Naive thymus-derived CD4-positive, alpha-beta T cell (primary cell): ENCODE results near the gene SNX3. TPM values are rescaled to one million over a fixed set of nuclear protein-coding genes. Genes with fewer than 3 reads are reported as not detected.

Source experiments
- ATAC-seq: fragments of 150-1000 bp; cut with Tn5 transposase; 2 replicates; pipeline ENCODE4 v1.10.0; 2021; ENCODE audit warnings: mild to moderate bottlenecking, moderate library complexity
- CTCF ChIA-PET: fragments of 350-600 bp; sonication (Branson Sonifier 250); formaldehyde crosslinking; loops from one replicate; lab custom pipeline; 2021; ENCODE audit warnings: antibody characterized with exemption; lab: Charles Lee
- POLR2A ChIA-PET: fragments of 350-600 bp; sonication (Branson Sonifier 250); formaldehyde crosslinking; loops from one replicate; lab custom pipeline; 2021; ENCODE audit warnings: antibody characterized with exemption, inconsistent platforms; lab: Charles Lee
- DNase-seq, 9 donors: peaks; one replicate each; pipeline versions ENCODE4 v3.0.0 to v3.0.0-alpha.2; 2020 to 2022; ENCODE audit warnings: mixed read lengths in 1 of 9
- H3K27ac ChIP-seq: one replicate; pipeline ENCODE4 v1.7.0; 2013; ENCODE audit warnings: mild to moderate bottlenecking, low read depth, low read length, moderate library complexity
- H3K27me3 ChIP-seq, 2 donors: one replicate each; pipeline ENCODE4 v1.7.0; 2013; ENCODE audit warnings: low read length in 2 of 2, mild to moderate bottlenecking in 2 of 2, moderate library complexity in 2 of 2; ENCODE audit not compliant: control insufficient read depth in 2 of 2, insufficient read depth in 2 of 2
- H3K36me3 ChIP-seq, 3 experiments: 1 replicate in 2 of 3; 2 replicates in 1 of 3; pipeline ENCODE4 v1.7.0; 2013; ENCODE audit warnings: low read length in 3 of 3, mild to moderate bottlenecking in 3 of 3, moderate library complexity in 1 of 3; ENCODE audit not compliant: insufficient read depth in 3 of 3, control insufficient read depth in 2 of 3
- H3K4me1 ChIP-seq, 2 donors: one replicate each; pipeline ENCODE4 v1.7.0; 2013; ENCODE audit warnings: low read length in 2 of 2, mild to moderate bottlenecking in 2 of 2, moderate library complexity in 1 of 2; ENCODE audit not compliant: control insufficient read depth in 2 of 2, insufficient read depth in 2 of 2
- H3K4me3 ChIP-seq: 2 replicates; pipeline ENCODE4 v1.7.0; 2013; ENCODE audit warnings: mild to moderate bottlenecking, low read length
- H3K9me3 ChIP-seq, 3 experiments: 1 replicate in 2 of 3; 2 replicates in 1 of 3; pipeline ENCODE4 v1.7.0; 2013; ENCODE audit warnings: low read length in 3 of 3; ENCODE audit not compliant: control insufficient read depth in 2 of 3
- H3K27ac Mint-ChIP-seq, 9 donors: one replicate each; pipeline ENCODE4 v1.8.0; 2020 to 2022; ENCODE audit warnings: mixed read lengths in 9 of 9, mild to moderate bottlenecking in 8 of 9, moderate library complexity in 5 of 9, inconsistent platforms in 2 of 9
- H3K27me3 Mint-ChIP-seq, 5 donors: one replicate each; pipeline ENCODE4 v1.8.0; 2021 to 2022; ENCODE audit warnings: mixed read lengths in 5 of 5, mild to moderate bottlenecking in 1 of 5
- H3K36me3 Mint-ChIP-seq, 5 donors: one replicate each; pipeline ENCODE4 v1.8.0; 2020 to 2022; ENCODE audit warnings: mixed read lengths in 5 of 5, mild to moderate bottlenecking in 3 of 5, inconsistent platforms in 1 of 5
- H3K4me1 Mint-ChIP-seq, 7 donors: one replicate each; pipeline ENCODE4 v1.8.0; 2020 to 2022; ENCODE audit warnings: mixed read lengths in 7 of 7, mild to moderate bottlenecking in 3 of 7, inconsistent platforms in 1 of 7
- H3K4me3 Mint-ChIP-seq, 10 donors: one replicate each; pipeline ENCODE4 v1.8.0; 2020 to 2022; ENCODE audit warnings: mild to moderate bottlenecking in 10 of 10, mixed read lengths in 10 of 10, moderate library complexity in 6 of 10, inconsistent platforms in 2 of 10
- H3K9me3 Mint-ChIP-seq, 11 donors: one replicate each; pipeline ENCODE4 v1.8.0; 2020 to 2022; ENCODE audit warnings: mixed read lengths in 11 of 11, mild to moderate bottlenecking in 4 of 11, inconsistent platforms in 1 of 11, moderate library complexity in 1 of 11
- intact Hi-C, 2 donors: fragments of 100-400 bp; cut with micrococcal nuclease; formaldehyde crosslinking; loops; one replicate each; pipeline ENCODE4 v1.15.1; 2023
- polyA plus RNA-seq, 2 donors: library from polyadenylated mRNA; unstranded; fragments of 300-500 nt; fragmentation: Illumina TruSeq; gene quantifications; one replicate each; pipeline ENCODE4 v1.2.3, GENCODE V29; 2021
- total RNA-seq, 6 experiments: library from RNA in 5 of 6; stranded (reverse) in 5 of 6; gene quantifications; 1 replicate in 5 of 6; 2 replicates in 1 of 6; pipeline ENCODE4 v1.2.3 and lab custom pipeline; 2021 to 2026

Gene SNX3
- total and polyA plus RNA-seq, 7 experiments from 2014 or later = 42.5 to 216 (median 71.2) TPM

DNA sequence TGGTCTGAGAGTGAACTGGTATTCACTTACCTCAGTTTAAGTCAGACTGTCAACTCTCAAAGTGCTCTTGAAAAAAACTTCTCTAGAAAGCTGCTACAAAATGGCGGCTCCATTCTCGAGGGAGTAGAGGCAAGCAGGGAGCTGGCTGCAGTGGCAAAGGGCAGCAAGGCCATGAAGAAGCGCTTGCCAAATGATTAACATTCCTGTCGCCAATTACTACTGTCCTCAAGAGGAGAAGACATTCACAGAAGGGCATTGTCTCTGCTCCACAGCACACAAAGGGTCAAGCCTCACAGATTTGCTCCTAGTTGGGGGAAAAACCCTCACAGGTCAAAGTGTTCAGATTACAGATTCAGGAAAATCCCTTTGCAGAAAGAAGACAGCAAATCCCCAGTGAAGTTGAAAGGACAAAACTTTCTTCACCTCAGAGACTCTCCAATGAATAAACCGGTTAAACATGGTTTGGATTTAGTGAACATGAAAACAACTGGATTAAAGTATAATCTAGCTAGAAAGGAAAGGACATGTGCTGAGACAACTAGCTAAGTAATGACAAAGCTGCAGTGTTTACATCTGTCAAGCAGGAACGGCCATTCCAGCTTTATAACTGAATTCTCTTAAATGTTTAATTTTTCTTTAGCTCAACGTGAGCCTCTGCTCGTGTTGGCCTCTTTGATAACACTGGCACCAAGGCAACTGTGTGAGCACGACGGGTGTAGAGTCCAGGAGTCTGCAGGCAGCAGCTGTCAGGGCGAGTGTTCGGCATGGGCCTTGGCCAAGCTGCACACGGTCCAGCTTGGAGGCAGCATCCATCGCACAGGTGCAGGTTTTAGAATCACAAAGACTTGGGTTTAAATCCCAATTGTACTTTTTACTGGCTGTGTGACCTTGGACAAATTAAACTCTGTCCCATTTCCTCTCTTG, 57.4 kb downstream of the SNX3 start:
- ChIA-PET CTCF (interaction anchor here (0.6 kb wide), 1 partner anchor 12 kb away, joined by 3 read pairs; no protein-coding TSS in a partner anchor), POLR2A (no interaction called here)
- Histone ChIP-seq H3K4me1 (no peaks in the 10 kb centered on the region), H3K36me3 (peaks cover 0 to 8% (median 0%) of the 10 kb centered on the region in 3 experiments), H3K9me3 (no peaks in the 10 kb centered on the region), H3K27ac (no peak overlapping the region), H3K4me3 (no peak overlapping the region), H3K27me3 (no peaks in the 10 kb centered on the region)
- H3K27ac Mint-ChIP-seq = peak overlapping the region in 4 of 9 donors; percentile 9 to 44 (median 35)
- no peak for ATAC-seq
- peaks cover 0 to 5% (median 0%) of the 10 kb centered on the region in 7 donors for H3K4me1 Mint-ChIP-seq
- H3K9me3 Mint-ChIP-seq = peaks cover 0 to 2% (median 0%) of the 10 kb centered on the region in 11 donors
- no peak overlapping the region for H3K4me3 Mint-ChIP-seq
- no peaks in the 10 kb centered on the region for H3K27me3 Mint-ChIP-seq
- no peak for DNase-seq
- intact Hi-C loops = no loop called here
- H3K36me3 Mint-ChIP-seq = peaks cover 6 to 47% (median 12%) of the 10 kb centered on the region in 5 donors

DNA sequence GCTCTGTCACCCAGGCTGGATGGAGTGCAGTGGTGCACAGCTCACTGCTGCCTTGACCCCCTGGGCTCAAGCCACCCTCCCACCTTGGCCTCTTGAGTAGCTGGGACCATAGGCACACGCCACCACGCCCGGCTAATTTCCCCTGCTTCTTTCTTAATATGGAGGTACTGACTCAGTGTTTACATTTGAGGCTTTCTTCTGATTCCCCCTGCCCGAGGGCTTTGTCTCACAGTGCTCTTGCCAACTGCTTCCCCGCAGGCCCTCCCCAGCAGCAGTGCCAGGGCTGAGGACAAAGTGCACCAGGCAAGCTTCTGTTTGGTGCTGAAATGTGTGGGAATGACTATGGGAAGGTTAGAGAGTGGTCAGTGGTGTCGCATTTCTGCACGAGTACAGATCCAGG, 60.2 kb downstream of the SNX3 start:
- Histone ChIP-seq H3K27ac (no peak overlapping the region), H3K9me3 (no peaks in the 10 kb centered on the region), H3K4me3 (no peak overlapping the region), H3K4me1 (no peaks in the 10 kb centered on the region), H3K27me3 (no peaks in the 10 kb centered on the region), H3K36me3 (no peaks in the 10 kb centered on the region)
- DNase-seq (no peak), ATAC-seq (no peak)
- peaks cover 0 to 26% (median 5%) of the 10 kb centered on the region in 5 donors for H3K36me3 Mint-ChIP-seq
- H3K4me3 Mint-ChIP-seq = no peak overlapping the region
- H3K27ac Mint-ChIP-seq = no peak overlapping the region
- intact Hi-C loops = no loop called here
- no peaks in the 10 kb centered on the region for H3K27me3 Mint-ChIP-seq
- POLR2A ChIA-PET = no interaction called here
- H3K4me1 Mint-ChIP-seq = no peaks in the 10 kb centered on the region
- no peaks in the 10 kb centered on the region for H3K9me3 Mint-ChIP-seq
- CTCF ChIA-PET = no interaction called here

DNA sequence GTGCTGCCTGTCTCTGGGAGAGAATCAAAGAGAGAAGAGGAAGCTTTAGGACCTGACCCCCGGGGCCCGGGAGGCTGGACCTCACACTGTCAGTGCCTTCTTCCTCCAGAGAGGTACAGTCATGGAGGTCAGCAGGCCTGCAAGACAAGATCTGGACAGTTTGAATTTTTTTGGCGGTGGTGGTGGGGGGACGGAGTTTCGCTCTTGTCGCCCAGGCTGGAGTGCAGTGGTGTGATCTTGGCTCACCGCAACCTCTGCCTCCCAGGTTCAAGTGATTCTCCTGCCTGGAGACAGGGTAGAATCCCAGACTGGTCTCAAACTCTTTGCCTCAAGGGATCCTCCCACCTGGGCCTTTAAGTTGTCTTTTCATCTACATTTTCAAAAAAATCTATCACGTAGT, 60.7 kb downstream of the SNX3 start:
- POLR2A ChIA-PET = no interaction called here
- DNase-seq (no peak), ATAC-seq (no peak)
- Histone ChIP-seq H3K9me3 (no peaks in the 10 kb centered on the region), H3K4me3 (no peak overlapping the region), H3K27me3 (no peaks in the 10 kb centered on the region), H3K27ac (no peak overlapping the region), H3K36me3 (no peaks in the 10 kb centered on the region), H3K4me1 (no peaks in the 10 kb centered on the region)
- no peak overlapping the region for H3K27ac Mint-ChIP-seq
- no peak overlapping the region for H3K4me3 Mint-ChIP-seq
- H3K9me3 Mint-ChIP-seq = no peaks in the 10 kb centered on the region
- H3K27me3 Mint-ChIP-seq = peaks cover 0 to 2% (median under 1%) of the 10 kb centered on the region in 5 donors
- intact Hi-C loops = no loop called here
- CTCF ChIA-PET = no interaction called here
- H3K36me3 Mint-ChIP-seq = peaks cover 0 to 23% (median 5%) of the 10 kb centered on the region in 5 donors
- no peaks in the 10 kb centered on the region for H3K4me1 Mint-ChIP-seq

DNA sequence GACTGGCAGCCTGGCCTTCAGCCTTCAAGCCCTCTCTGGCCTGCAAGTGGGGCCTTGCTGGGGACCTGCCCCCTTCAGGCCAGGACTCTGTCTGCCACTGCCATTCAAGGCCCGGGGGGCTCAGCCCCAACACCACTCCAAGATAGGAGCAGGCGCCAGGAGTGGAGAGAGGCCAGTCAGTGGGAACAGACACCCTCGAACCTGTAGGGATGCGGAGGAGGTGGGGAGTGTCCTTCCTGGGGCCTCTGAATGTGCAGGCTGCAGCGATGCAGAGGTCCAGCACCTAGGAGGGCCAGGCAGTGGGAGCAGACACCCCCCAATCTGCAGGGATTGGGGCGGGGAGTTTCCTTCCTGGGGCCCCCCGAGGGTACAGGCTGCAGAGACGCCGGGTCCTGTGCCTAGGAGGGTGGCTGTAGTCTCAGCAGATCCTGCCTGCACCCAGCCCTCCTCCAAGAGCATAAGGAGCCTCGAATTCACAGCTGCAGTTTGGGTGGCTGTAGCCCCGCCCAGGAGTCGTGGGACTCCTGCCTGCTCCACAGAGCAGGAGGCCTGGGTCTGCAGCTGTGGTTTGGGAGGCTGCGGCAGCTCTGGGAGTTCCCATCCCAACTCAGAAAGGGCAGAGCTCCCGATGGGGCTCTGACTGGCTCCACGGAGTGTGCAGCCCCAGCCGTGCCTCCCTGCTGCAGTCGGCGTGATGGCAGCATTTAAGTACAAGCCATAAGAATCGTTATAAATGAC, 61.9 kb downstream of the SNX3 start:
- H3K9me3 Mint-ChIP-seq = no peaks in the 10 kb centered on the region
- peak; percentile 29 for ATAC-seq
- Histone ChIP-seq H3K36me3 (no peaks in the 10 kb centered on the region), H3K9me3 (no peaks in the 10 kb centered on the region), H3K4me1 (no peaks in the 10 kb centered on the region), H3K27me3 (no peaks in the 10 kb centered on the region), H3K27ac (no peak overlapping the region), H3K4me3 (no peak overlapping the region)
- no peaks in the 10 kb centered on the region for H3K4me1 Mint-ChIP-seq
- CTCF ChIA-PET = no interaction called here
- H3K4me3 Mint-ChIP-seq = no peak overlapping the region
- H3K36me3 Mint-ChIP-seq = peaks cover 0 to 19% (median 4%) of the 10 kb centered on the region in 5 donors
- H3K27ac Mint-ChIP-seq = no peak overlapping the region
- peaks cover 5 to 11% (median 7%) of the 10 kb centered on the region in 5 donors for H3K27me3 Mint-ChIP-seq
- intact Hi-C loops = no loop called here
- POLR2A ChIA-PET = no interaction called here
- DNase-seq = no peak

DNA sequence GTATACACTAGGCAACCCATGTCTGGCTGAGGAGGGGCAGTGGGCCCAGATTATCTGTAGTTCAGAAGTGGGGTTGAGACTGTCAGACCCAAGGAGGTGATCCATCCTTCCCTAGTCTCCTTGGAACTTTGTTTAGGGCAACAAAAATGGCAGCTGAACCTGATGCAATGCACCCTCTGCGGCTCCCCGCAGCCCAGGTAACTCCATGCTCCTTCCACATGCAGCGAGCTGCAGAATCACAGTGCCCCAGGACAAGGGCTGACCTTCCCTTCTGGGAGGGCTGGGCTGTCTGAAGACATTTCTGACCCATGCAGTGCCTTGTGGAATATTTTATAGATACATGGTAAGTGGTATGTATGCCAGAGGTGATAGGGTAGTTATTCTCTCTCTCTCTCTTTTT, 65.6 kb downstream of the SNX3 start:
- H3K4me3 ChIP-seq = no peak overlapping the region
- no peaks in the 10 kb centered on the region for H3K4me1 ChIP-seq
- POLR2A ChIA-PET = no interaction called here
- no peak overlapping the region for H3K27ac ChIP-seq
- no peaks in the 10 kb centered on the region for H3K9me3 ChIP-seq
- H3K27ac Mint-ChIP-seq = no peak overlapping the region
- intact Hi-C loops = no loop called here
- H3K4me3 Mint-ChIP-seq = no peak overlapping the region
- peaks cover 8 to 26% (median 14%) of the 10 kb centered on the region in 5 donors for H3K27me3 Mint-ChIP-seq
- DNase-seq (no peak), ATAC-seq (no peak)
- peaks cover 0 to 6% (median 0%) of the 10 kb centered on the region in 5 donors for H3K36me3 Mint-ChIP-seq
- H3K9me3 Mint-ChIP-seq = no peaks in the 10 kb centered on the region
- no peaks in the 10 kb centered on the region for H3K4me1 Mint-ChIP-seq
- no peaks in the 10 kb centered on the region for H3K36me3 ChIP-seq
- no peaks in the 10 kb centered on the region for H3K27me3 ChIP-seq
- CTCF ChIA-PET = no interaction called here

DNA sequence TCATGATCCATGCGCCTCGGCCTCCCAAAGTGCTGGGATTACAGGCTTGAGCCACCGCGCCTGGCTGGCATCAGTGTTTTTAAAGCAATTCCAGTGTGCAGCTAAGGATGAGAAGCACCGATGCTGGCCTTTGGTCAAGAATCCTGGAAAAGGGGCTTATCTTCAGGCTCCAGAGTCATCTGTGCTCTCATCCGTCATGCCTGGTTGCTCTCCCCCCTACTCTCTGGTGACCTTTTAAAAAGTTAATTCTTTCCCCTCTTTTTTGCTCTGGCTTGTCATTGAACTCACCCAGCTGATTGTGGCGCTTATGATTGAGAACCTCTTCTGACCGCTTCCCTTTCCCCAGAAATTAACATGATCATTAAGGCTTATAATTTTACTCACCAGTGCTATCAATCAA, 66.3 kb downstream of the SNX3 start:
- H3K27ac Mint-ChIP-seq = no peak overlapping the region

More for the DNA sequence above, 66.3 kb downstream of the SNX3 start:
- DNase-seq = no peak
- Mint-ChIP-seq H3K36me3 (peaks cover 0 to 3% (median 0%) of the 10 kb centered on the region in 5 donors), H3K4me3 (no peak overlapping the region), H3K27me3 (peaks cover 8 to 28% (median 15%) of the 10 kb centered on the region in 5 donors), H3K4me1 (no peaks in the 10 kb centered on the region), H3K9me3 (peaks cover 0 to 1% (median 0%) of the 10 kb centered on the region in 11 donors)
- Histone ChIP-seq H3K27me3 (no peaks in the 10 kb centered on the region), H3K4me3 (no peak overlapping the region), H3K27ac (no peak overlapping the region), H3K9me3 (no peaks in the 10 kb centered on the region), H3K36me3 (no peaks in the 10 kb centered on the region), H3K4me1 (no peaks in the 10 kb centered on the region)
- intact Hi-C loops = no loop called here
- CTCF ChIA-PET = no interaction called here
- POLR2A ChIA-PET = no interaction called here
- ATAC-seq = no peak
